Activated CD4-positive, CD25-positive, alpha-beta regulatory T cell treated with anti-CD3 and anti-CD28 coated beads, Interleukin-2, amount 50 U/mL, for 24 hours (primary cell): ENCODE results near the gene SOX21.
"Not testable (repeated sequence)": the region's sequence is repeated elsewhere in the genome, so short reads cannot be mapped to it uniquely, and the experiment has no call there.

Experiments
- ATAC-seq, 2 donors: fragments of 150-1000 bp; cut with Tn5 transposase; one replicate each; pipeline ENCODE4 v1.10.0; 2021; ENCODE audit warnings: mild to moderate bottlenecking in 1 of 2, moderate library complexity in 1 of 2

The SOX21 gene

GRCh38 chr13:94712287-94712811, at the start of gene SOX21:
Gene SOX21, minus strand, starts transcription at chr13:94712545. Its CDS starts 496 bp downstream, at chr13:94712049.
- no peak for ATAC-seq

GRCh38 chr13:94761407-94761806, 49.1 kb upstream of the SOX21 start:
- no peak for ATAC-seq

- ATAC-seq: no peak
These were observed 46.9 kb upstream of the SOX21 start for GRCh38 chr13:94759120-94759728.

GRCh38 chr13:94758436-94758960, 46.2 kb upstream of the SOX21 start:
- ATAC-seq: no peak

- no peak for ATAC-seq
These were observed 41.0 kb upstream of the SOX21 start for GRCh38 chr13:94753327-94753726.

- no peak for ATAC-seq
These were observed 36.8 kb upstream of the SOX21 start for GRCh38 chr13:94749162-94749561.

- no peak for ATAC-seq
These were observed 26.9 kb upstream of the SOX21 start for GRCh38 chr13:94739235-94739634.

- no peak for ATAC-seq
These were observed 18.7 kb upstream of the SOX21 start for GRCh38 chr13:94731028-94731427.

GRCh38 chr13:94729941-94730340, 17.6 kb upstream of the SOX21 start:
- ATAC-seq: not testable (repeated sequence)

- no peak for ATAC-seq
These were observed 14.1 kb upstream of the SOX21 start for GRCh38 chr13:94726425-94726824.

- ATAC-seq: no peak
These were observed 10.4 kb upstream of the SOX21 start for GRCh38 chr13:94722609-94723345.

GRCh38 chr13:94718697-94719096, 6.4 kb upstream of the SOX21 start:
- not testable (repeated sequence) for ATAC-seq

GRCh38 chr13:94717916-94718315, 5.6 kb upstream of the SOX21 start:
- no peak for ATAC-seq

GRCh38 chr13:94716016-94716415, 3.7 kb upstream of the SOX21 start:
- no peak for ATAC-seq

- ATAC-seq: no peak
These were observed 1.3 kb upstream of the SOX21 start for GRCh38 chr13:94713561-94714182.

- no peak for ATAC-seq
These were observed 641 bp upstream of the SOX21 start for GRCh38 chr13:94712812-94713560.

GRCh38 chr13:94711561-94712286, 621 bp downstream of the SOX21 start:
- peak in 1 of 2 donors; percentile 16 for ATAC-seq

- ATAC-seq: peak; percentile 20 to 26
These were observed 1.3 kb downstream of the SOX21 start for GRCh38 chr13:94710881-94711560.

- no peak for ATAC-seq
These were observed 2.1 kb downstream of the SOX21 start for GRCh38 chr13:94710065-94710781.

GRCh38 chr13:94709001-94709834, 3.1 kb downstream of the SOX21 start:
- ATAC-seq: no peak
